ENCODE data around the gene KRT34.

DNA sequence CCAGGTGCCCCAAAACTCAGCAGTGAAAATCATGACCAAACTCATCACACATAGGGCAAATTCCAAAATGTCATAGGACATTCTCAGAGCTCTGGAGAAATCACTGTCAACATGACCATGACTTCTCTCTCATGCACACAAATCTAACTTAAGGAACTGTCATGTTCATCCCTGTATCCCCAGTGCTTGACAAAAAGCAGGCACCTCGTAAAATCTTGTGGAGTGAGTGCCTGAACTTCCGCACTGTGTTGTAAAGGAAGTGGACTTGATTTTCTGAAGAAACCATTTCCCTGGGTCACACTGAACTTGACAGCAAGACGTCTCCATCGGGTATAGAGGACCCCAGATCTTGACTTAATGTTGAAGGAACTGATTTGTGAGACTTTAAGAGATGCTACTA is 39.5 kb upstream of the KRT34 start:
- no peak for TF ChIP-seq EZH2 (IDR thresholded peaks at IDR 0.05; ENCODE audit: insufficient read depth, poor library complexity, severe bottlenecking)
- no peak for TF ChIP-seq EZH2phosphoT487 (IDR thresholded peaks at IDR 0.05; ENCODE audit: insufficient read depth, low read depth)

Measured in GM23248 (cell line).